D721Med (cell line): ENCODE results near the gene FBXW9.
"Not testable (repeated sequence)": the region's sequence is repeated elsewhere in the genome, so short reads cannot be mapped to it uniquely, and the experiment has no call there.

Source experiments
- DNase-seq: peaks from one replicate; pipeline ENCODE4 v3.0.0; 2011; ENCODE audit warnings: low spot score; ENCODE audit not compliant: insufficient read length
- FAIRE-seq: peaks from 2 replicates; lab custom pipeline; 2011; peaks lifted over from hg19 to GRCh38; lab: Jason Lieb, UNC
- CTCF ChIP-seq: IDR thresholded peaks from 2 replicates; pipeline ENCODE4 v1.5.1; 2012; ENCODE audit warnings: mild to moderate bottlenecking, control low read depth; ENCODE audit not compliant: insufficient read depth; ENCODE audit errors: missing control alignments

Gene FBXW9

GRCh38 chr19:12712077-12712476, 15.6 kb upstream of the FBXW9 start:
- not testable (repeated sequence) for DNase-seq, FAIRE-seq
- TF ChIP-seq CTCF = peak; percentile 1

- no peak for TF ChIP-seq CTCF
- FAIRE-seq = no peak
- DNase-seq = no peak
These were observed 14.8 kb upstream of the FBXW9 start for GRCh38 chr19:12711187-12711586.

- no peak for TF ChIP-seq CTCF
- FAIRE-seq (no peak), DNase-seq (no peak)
These were observed 12.2 kb upstream of the FBXW9 start for GRCh38 chr19:12708641-12709040.

- FAIRE-seq (no peak), DNase-seq (no peak)
- no peak for TF ChIP-seq CTCF
These were observed 9.9 kb upstream of the FBXW9 start for GRCh38 chr19:12706332-12706718.

- FAIRE-seq (no peak), DNase-seq (no peak)
- TF ChIP-seq CTCF = no peak
These were observed 9.4 kb upstream of the FBXW9 start for GRCh38 chr19:12705654-12706331.

- DNase-seq = no peak
- no peak for TF ChIP-seq CTCF
These were observed 8.7 kb upstream of the FBXW9 start for GRCh38 chr19:12705169-12705568.

GRCh38 chr19:12703046-12703445, 6.6 kb upstream of the FBXW9 start:
- no peak for FAIRE-seq
- TF ChIP-seq CTCF = no peak
- DNase-seq = peak; percentile 72

More at GRCh38 chr19:12705169-12705568, 8.7 kb upstream of the FBXW9 start:
- no peak for FAIRE-seq
